DND-41 (cell line): ENCODE results near the gene ACVR2B.

Source experiments
- ATAC-seq: fragments of 200-7000 bp; cut with Tn5 transposase; 3 replicates; pipeline ENCODE4 v1.9.1; 2021; ENCODE audit warnings: low read depth; ENCODE audit not compliant: insufficient read depth
- DNase-seq: peaks from one replicate; pipeline ENCODE4 v3.0.0-alpha.2; 2020
- H2AFZ ChIP-seq: 2 replicates; pipeline ENCODE4 v1.6.0; 2012; ENCODE audit warnings: low read depth, low read length
- H3K27ac ChIP-seq: 2 replicates; pipeline ENCODE4 v1.5.1; 2012; ENCODE audit warnings: low read length, inconsistent platforms
- H3K27me3 ChIP-seq: fragments of 200-600 bp; sonication (generic); 2 replicates; pipeline ENCODE4 v1.6.0; 2012; ENCODE audit warnings: low read length, mild to moderate bottlenecking, inconsistent platforms; ENCODE audit not compliant: insufficient read depth, poor library complexity
- H3K36me3 ChIP-seq: 2 replicates; pipeline ENCODE4 v1.5.1; 2012; ENCODE audit warnings: low read length, inconsistent platforms; ENCODE audit not compliant: insufficient read depth
- H3K4me1 ChIP-seq: 2 replicates; pipeline ENCODE4 v1.5.1; 2012; ENCODE audit warnings: mild to moderate bottlenecking, low read length; ENCODE audit not compliant: insufficient read depth
- H3K4me2 ChIP-seq: 2 replicates; pipeline ENCODE4 v1.6.0; 2012; ENCODE audit warnings: mild to moderate bottlenecking, moderate library complexity, low read length, inconsistent platforms; ENCODE audit not compliant: insufficient read depth
- H3K4me3 ChIP-seq, 2 experiments: fragments of 200-600 bp in 1 of 2; shearing (Covaris generic) in 1 of 2; 2 replicates each; pipeline ENCODE4 v1.5.1; 2012 to 2016; ENCODE audit warnings: inconsistent platforms in 2 of 2, low read length in 2 of 2, mild to moderate bottlenecking in 2 of 2, low read depth in 1 of 2, moderate library complexity in 1 of 2
- H3K79me2 ChIP-seq: 2 replicates; pipeline ENCODE4 v1.6.0; 2012; ENCODE audit warnings: low read length, inconsistent platforms; ENCODE audit not compliant: insufficient read depth
- H3K9ac ChIP-seq: 2 replicates; pipeline ENCODE4 v1.6.0; 2012; ENCODE audit warnings: low read depth, mild to moderate bottlenecking, inconsistent platforms, low read length, moderate library complexity
- H3K9me3 ChIP-seq: 2 replicates; pipeline ENCODE4 v1.5.1; 2012; ENCODE audit warnings: low read length, moderate library complexity, mild to moderate bottlenecking, inconsistent platforms; ENCODE audit not compliant: insufficient read depth, severe bottlenecking
- H4K20me1 ChIP-seq: 2 replicates; pipeline ENCODE4 v1.6.0; 2012; ENCODE audit warnings: low read length; ENCODE audit not compliant: insufficient read depth
- EZH2 ChIP-seq: IDR thresholded peaks from 3 replicates; pipeline ENCODE4 v1.6.1; 2012; ENCODE audit warnings: borderline replicate concordance, low read depth, mild to moderate bottlenecking, moderate library complexity, low read length, inconsistent platforms; ENCODE audit not compliant: severe bottlenecking
- TF ChIP-seq, protein P1 (sequence below): IDR thresholded peaks from 2 replicates; pipeline ENCODE4 v1.5.1; 2012; ENCODE audit warnings: borderline replicate concordance, low read length, moderate library complexity, mild to moderate bottlenecking; ENCODE audit not compliant: poor library complexity, severe bottlenecking; ENCODE audit errors: extremely low read depth

Gene ACVR2B

DNA sequence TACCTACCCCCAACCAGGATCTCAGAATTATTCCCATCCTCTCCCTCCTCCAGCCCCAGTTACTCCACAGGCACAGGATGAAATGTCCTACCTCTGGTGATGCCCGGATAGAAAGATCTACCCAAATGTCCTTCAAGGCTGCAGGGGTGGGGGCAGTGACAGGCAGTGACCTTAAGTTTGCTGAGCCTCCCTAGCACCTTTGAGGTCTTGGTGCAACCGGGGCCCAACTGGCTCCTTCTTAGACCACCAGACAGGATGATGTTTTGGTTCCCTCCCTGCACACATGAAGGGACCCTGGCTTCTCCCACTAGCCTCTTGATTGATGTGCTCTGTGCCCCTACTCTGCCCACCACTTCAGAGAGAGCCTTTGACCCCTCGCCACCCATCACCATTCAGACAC lies 78.8 kb downstream of the ACVR2B start:
- H3K9ac ChIP-seq = no peak overlapping the region
- H3K4me3 ChIP-seq = no peak overlapping the region
- H3K79me2 ChIP-seq = no peaks in the 10 kb centered on the region
- H2AFZ ChIP-seq = no peak overlapping the region
- no peak overlapping the region for H3K4me2 ChIP-seq
- peaks cover 12% of the 10 kb centered on the region for H4K20me1 ChIP-seq
- TF ChIP-seq EZH2 = no peak
- TF ChIP-seq, protein P1, sequence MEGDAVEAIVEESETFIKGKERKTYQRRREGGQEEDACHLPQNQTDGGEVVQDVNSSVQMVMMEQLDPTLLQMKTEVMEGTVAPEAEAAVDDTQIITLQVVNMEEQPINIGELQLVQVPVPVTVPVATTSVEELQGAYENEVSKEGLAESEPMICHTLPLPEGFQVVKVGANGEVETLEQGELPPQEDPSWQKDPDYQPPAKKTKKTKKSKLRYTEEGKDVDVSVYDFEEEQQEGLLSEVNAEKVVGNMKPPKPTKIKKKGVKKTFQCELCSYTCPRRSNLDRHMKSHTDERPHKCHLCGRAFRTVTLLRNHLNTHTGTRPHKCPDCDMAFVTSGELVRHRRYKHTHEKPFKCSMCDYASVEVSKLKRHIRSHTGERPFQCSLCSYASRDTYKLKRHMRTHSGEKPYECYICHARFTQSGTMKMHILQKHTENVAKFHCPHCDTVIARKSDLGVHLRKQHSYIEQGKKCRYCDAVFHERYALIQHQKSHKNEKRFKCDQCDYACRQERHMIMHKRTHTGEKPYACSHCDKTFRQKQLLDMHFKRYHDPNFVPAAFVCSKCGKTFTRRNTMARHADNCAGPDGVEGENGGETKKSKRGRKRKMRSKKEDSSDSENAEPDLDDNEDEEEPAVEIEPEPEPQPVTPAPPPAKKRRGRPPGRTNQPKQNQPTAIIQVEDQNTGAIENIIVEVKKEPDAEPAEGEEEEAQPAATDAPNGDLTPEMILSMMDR = no peak
- no peaks in the 10 kb centered on the region for H3K27me3 ChIP-seq
- no peak overlapping the region for H3K27ac ChIP-seq
- no peak for DNase-seq
- H3K9me3 ChIP-seq = no peaks in the 10 kb centered on the region
- peaks cover 24% of the 10 kb centered on the region for H3K36me3 ChIP-seq
- no peaks in the 10 kb centered on the region for H3K4me1 ChIP-seq
- ATAC-seq = no peak

DNA sequence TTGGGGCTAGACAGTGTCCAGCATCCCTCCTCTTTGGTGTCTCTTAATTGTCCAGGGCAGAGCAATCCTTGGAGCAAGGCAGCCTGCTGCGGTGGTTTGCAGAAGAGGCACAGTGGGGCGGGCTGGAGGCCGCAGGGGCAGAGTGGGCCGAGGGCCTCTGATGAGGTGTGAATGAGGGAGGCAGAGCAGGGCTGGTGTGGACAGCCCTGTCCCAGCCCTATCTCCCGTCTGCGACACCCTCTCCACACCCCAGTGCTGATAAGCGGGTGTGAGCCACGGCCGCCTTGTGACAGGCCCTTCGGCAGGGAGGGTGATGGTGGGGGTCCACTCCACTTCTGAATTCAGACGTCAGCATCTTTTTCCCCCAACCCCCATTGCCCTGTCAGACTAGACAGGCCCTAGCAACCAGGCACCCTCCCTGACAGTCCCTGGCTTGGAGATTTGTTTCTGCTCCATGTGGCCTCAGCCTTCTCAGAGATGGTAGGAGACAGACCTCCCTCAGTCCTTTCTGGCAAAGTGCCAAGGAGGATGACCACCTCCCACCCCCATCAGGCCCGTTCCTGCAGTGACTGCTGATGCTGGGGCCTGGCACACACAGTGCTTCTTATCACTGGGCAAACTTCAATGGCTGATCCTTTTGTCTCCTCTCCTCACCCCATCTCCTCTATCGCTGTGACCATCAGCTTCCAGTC lies 79.7 kb downstream of the ACVR2B start:
- no peaks in the 10 kb centered on the region for H3K9me3 ChIP-seq
- H3K79me2 ChIP-seq = no peaks in the 10 kb centered on the region
- TF ChIP-seq, protein P1 = no peak
- TF ChIP-seq EZH2 = no peak
- H3K36me3 ChIP-seq = peaks cover 17% of the 10 kb centered on the region
- no peak overlapping the region for H3K4me3 ChIP-seq
- no peak overlapping the region for H3K4me2 ChIP-seq
- no peak for DNase-seq
- ATAC-seq = no peak
- H4K20me1 ChIP-seq = peaks cover 12% of the 10 kb centered on the region
- H3K9ac ChIP-seq = no peak overlapping the region
- no peaks in the 10 kb centered on the region for H3K4me1 ChIP-seq
- H3K27me3 ChIP-seq = no peaks in the 10 kb centered on the region
- H3K27ac ChIP-seq = no peak overlapping the region
- H2AFZ ChIP-seq = no peak overlapping the region

DNA sequence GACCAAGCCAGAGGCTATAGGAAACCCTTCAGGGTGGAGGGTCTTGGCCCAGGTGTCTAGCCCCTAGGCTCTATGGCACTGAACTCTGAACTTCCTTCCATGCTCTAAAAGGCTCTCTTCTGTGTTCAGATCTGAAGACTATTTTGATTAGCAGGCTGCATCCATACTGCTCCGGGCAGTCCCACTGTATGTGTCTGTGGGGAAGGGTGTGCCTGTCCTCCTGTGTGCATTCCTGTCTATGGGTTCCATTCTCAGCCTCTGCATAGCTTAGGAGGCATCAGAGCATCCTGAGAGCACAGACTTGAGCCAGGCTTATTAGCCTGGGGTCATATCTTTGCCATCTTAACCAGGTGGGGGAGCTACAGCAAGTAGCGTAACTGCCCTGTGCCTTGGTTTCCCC lies 80.5 kb downstream of the ACVR2B start:
- no peak overlapping the region for H3K9ac ChIP-seq
- no peak overlapping the region for H3K27ac ChIP-seq
- H4K20me1 ChIP-seq = peaks cover 9% of the 10 kb centered on the region; the same call in 1 of the 2 replicates
- no peaks in the 10 kb centered on the region for H3K9me3 ChIP-seq
- DNase-seq (no peak), ATAC-seq (no peak)
- TF ChIP-seq, protein P1 = no peak
- no peak for TF ChIP-seq EZH2
- no peak overlapping the region for H3K4me3 ChIP-seq
- H2AFZ ChIP-seq = no peak overlapping the region
- no peaks in the 10 kb centered on the region for H3K79me2 ChIP-seq
- no peaks in the 10 kb centered on the region for H3K27me3 ChIP-seq
- no peak overlapping the region for H3K4me2 ChIP-seq
- H3K36me3 ChIP-seq = peaks cover 15% of the 10 kb centered on the region
- H3K4me1 ChIP-seq = no peaks in the 10 kb centered on the region

DNA sequence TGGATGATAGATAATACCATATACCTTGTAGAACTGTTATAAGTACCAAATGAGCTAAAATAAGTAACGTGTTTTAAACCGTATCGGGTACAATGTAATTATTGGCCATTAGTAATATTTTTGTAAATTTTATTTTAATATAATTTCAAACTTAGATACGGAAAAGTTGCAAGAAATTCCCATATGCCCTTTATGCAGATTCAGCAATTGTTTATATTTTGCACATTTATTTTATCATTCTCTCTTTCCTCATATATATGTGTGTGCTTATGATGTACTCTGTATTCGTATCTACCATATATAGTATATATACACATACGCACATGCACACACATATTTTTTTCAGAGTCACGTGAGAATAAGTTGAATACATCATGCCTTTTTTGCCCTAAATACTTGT lies 80.9 kb downstream of the ACVR2B start:
- no peak for DNase-seq
- TF ChIP-seq, protein P1 = no peak
- no peak for TF ChIP-seq EZH2

More for the DNA sequence above, 80.9 kb downstream of the ACVR2B start:
- H3K36me3 ChIP-seq = peaks cover 15% of the 10 kb centered on the region
- H3K27me3 ChIP-seq = no peaks in the 10 kb centered on the region
- no peaks in the 10 kb centered on the region for H3K9me3 ChIP-seq
- ATAC-seq = no peak
- no peak overlapping the region for H3K4me3 ChIP-seq
- no peak overlapping the region for H2AFZ ChIP-seq
- H3K4me2 ChIP-seq = no peak overlapping the region
- no peaks in the 10 kb centered on the region for H3K79me2 ChIP-seq
- H3K9ac ChIP-seq = no peak overlapping the region
- H4K20me1 ChIP-seq = peaks cover 9% of the 10 kb centered on the region; the same call in 1 of the 2 replicates
- H3K27ac ChIP-seq = no peak overlapping the region
- H3K4me1 ChIP-seq = no peaks in the 10 kb centered on the region
